Ishikawa (cell line): Measurements from ENCODE around the gene LIPI.

Experiments used
- CEBPB ChIP-seq: IDR thresholded peaks from 2 replicates; pipeline ENCODE4 v1.6.1; 2012
- CREB1 ChIP-seq: IDR thresholded peaks from 2 replicates; pipeline ENCODE4 v1.6.1; 2012; ENCODE audit warnings: low read depth
- EGR1 ChIP-seq: IDR thresholded peaks from 2 replicates; pipeline ENCODE4 v1.6.1; 2012
- EP300 ChIP-seq: IDR thresholded peaks from 2 replicates; pipeline ENCODE4 v1.6.1; 2012; ENCODE audit warnings: borderline replicate concordance
- FOXM1 ChIP-seq: IDR thresholded peaks from 2 replicates; pipeline ENCODE4 v1.6.1; 2012; ENCODE audit warnings: low read depth, borderline replicate concordance
- MAX ChIP-seq: IDR thresholded peaks from 2 replicates; pipeline ENCODE4 v1.6.1; 2012
- NFIC ChIP-seq: IDR thresholded peaks from 2 replicates; pipeline ENCODE4 v1.6.1; 2012
- RAD21 ChIP-seq: IDR thresholded peaks from 2 replicates; pipeline ENCODE4 v1.6.1; 2012; ENCODE audit warnings: low read depth
- REST ChIP-seq: IDR thresholded peaks from 2 replicates; pipeline ENCODE4 v1.6.1; 2012; ENCODE audit warnings: low read depth, mild to moderate bottlenecking
- TAF1 ChIP-seq: IDR thresholded peaks from 2 replicates; pipeline ENCODE4 v1.6.1; 2012; ENCODE audit warnings: low read depth, mild to moderate bottlenecking
- TCF12 ChIP-seq: IDR thresholded peaks from 2 replicates; pipeline ENCODE4 v1.6.1; 2012; ENCODE audit warnings: low read depth
- TEAD4 ChIP-seq: IDR thresholded peaks from 2 replicates; pipeline ENCODE4 v1.6.1; 2012
- USF1 ChIP-seq: IDR thresholded peaks from 2 replicates; pipeline ENCODE4 v1.6.1; 2012
- YY1 ChIP-seq: IDR thresholded peaks from 2 replicates; pipeline ENCODE4 v1.6.1; 2012; ENCODE audit warnings: low read depth
- ZBTB7A ChIP-seq: IDR thresholded peaks from 2 replicates; pipeline ENCODE4 v1.6.1; 2012; ENCODE audit warnings: low read depth

Gene LIPI

GRCh38 chr21:14215971-14216641, 5.4 kb upstream of the LIPI start, which contains the start of gene RBM11:
Gene RBM11 (plus strand): TSS chr21:14216157. CDS start chr21:14216187, 30 bp downstream.
- TF ChIP-seq TEAD4 (no peak), ZBTB7A (peak; percentile 57; the same call in 1 of the 2 replicates)

- no peak for TF ChIP-seq CEBPB
Observed at GRCh38 chr21:14213164-14213563, 2.4 kb upstream of the LIPI start.

- TF ChIP-seq CEBPB: no peak
Observed at GRCh38 chr21:14206222-14206621, 4.5 kb downstream of the LIPI start.

- TF ChIP-seq USF1: no peak
- TF ChIP-seq FOXM1: no peak
Observed at GRCh38 chr21:14143999-14144398, 66.8 kb downstream of the LIPI start.

- TF ChIP-seq RAD21 (no peak), MAX (no peak), FOXM1 (no peak), TAF1 (no peak), EGR1 (no peak), REST (no peak), YY1 (no peak)
Observed at GRCh38 chr21:14124266-14124665, 86.5 kb downstream of the LIPI start.

GRCh38 chr21:14121719-14122118, 89.0 kb downstream of the LIPI start:
- TF ChIP-seq ZBTB7A (no peak), YY1 (no peak), EGR1 (no peak), CREB1 (no peak), FOXM1 (no peak), TAF1 (no peak)

GRCh38 chr21:14120091-14120734, 90.5 kb downstream of the LIPI start:
- TF ChIP-seq RAD21 (peak; percentile 69), ZBTB7A (no peak)

GRCh38 chr21:14119038-14119437, 91.7 kb downstream of the LIPI start:
- TF ChIP-seq YY1 (no peak), EGR1 (no peak), REST (no peak), TCF12 (no peak), CREB1 (no peak), ZBTB7A (no peak), MAX (no peak), EP300 (no peak), TEAD4 (no peak), TAF1 (no peak), CEBPB (no peak), NFIC (no peak), FOXM1 (no peak), USF1 (no peak), RAD21 (no peak)
